Esophagus squamous epithelium (tissue), 5 donors: ENCODE data around the gene C22orf15. TPM values are rescaled to one million over a fixed set of nuclear protein-coding genes. Genes with fewer than 3 reads are reported as not detected.

Experiments used
- DNase-seq: peaks from one replicate; lab custom pipeline; 2025; lab: John Stamatoyannopoulos, UW
- H3K27ac ChIP-seq, 4 donors: fragments of 200-600 bp; sonication (generic); one replicate each; pipeline ENCODE4 v1.5.1; 2016 to 2019; ENCODE audit warnings: mild to moderate bottlenecking in 1 of 4
- H3K27me3 ChIP-seq, 4 donors: fragments of 200-600 bp; sonication (generic); 1 replicate in 3 of 4; 2 replicates in 1 of 4; pipeline versions ENCODE4 v1.5.1 to v1.6.0; 2017 to 2021; ENCODE audit warnings: antibody characterized with exemption in 1 of 4
- H3K36me3 ChIP-seq, 3 donors: fragments of 200-600 bp; sonication (generic); one replicate each; pipeline ENCODE4 v1.5.1; 2016 to 2019
- H3K4me1 ChIP-seq, 3 donors: fragments of 200-600 bp; sonication (generic); one replicate each; pipeline ENCODE4 v1.5.1; 2017 to 2019
- H3K4me3 ChIP-seq, 4 donors: fragments of 200-600 bp; sonication (generic); 1 replicate in 3 of 4; 2 replicates in 1 of 4; pipeline ENCODE4 v1.5.1; 2016 to 2019; ENCODE audit warnings: mild to moderate bottlenecking in 2 of 4, moderate library complexity in 1 of 4
- H3K9me3 ChIP-seq, 3 donors: fragments of 200-600 bp; sonication (generic); one replicate each; pipeline ENCODE4 v1.5.1; 2016 to 2019
- CTCF ChIP-seq, 6 experiments: fragments of 450-650 bp in 4 of 6; fragments of 200-600 bp in 2 of 6; sonication (generic) in 2 of 6; IDR thresholded peaks; one replicate each; pipeline ENCODE4 v1.5.1; 2016 to 2019; ENCODE audit warnings: antibody characterized with exemption in 6 of 6, mild to moderate bottlenecking in 4 of 6, moderate library complexity in 4 of 6
- POLR2A ChIP-seq, 4 donors: fragments of 450-650 bp; IDR thresholded peaks; one replicate each; pipeline ENCODE4 v1.6.1; 2017; ENCODE audit warnings: antibody characterized with exemption in 4 of 4, mild to moderate bottlenecking in 4 of 4, moderate library complexity in 3 of 4
- WGBS, 2 donors: methylation state at CpG; one replicate each; pipeline ENCODE4 v1.1.5; 2018; 5-methylcytosine and 5-hydroxymethylcytosine counted together
- intact Hi-C: fragments of 100-400 bp; cut with DNase I; formaldehyde crosslinking; loops from one replicate; pipeline ENCODE4 v1.15.0; 2022
- total RNA-seq, 4 donors: library from RNA; depleted of rRNA; stranded (reverse); fragments of >200 nt; gene quantifications; one replicate each; pipeline ENCODE4 v1.1.0, GENCODE V29; 2016
- donor health status: DM: yes; HTN: yes; CAD: no.

The C22orf15 gene
- total RNA-seq, 4 donors from 2014 or later: not detected

GRCh38 chr22:23754220-23754919 lies 8.4 kb upstream of the C22orf15 start, which contains the start of gene VPREB3:
Gene VPREB3, minus strand, starts transcription at chr22:23754425. Its CDS starts 62 bp downstream, at chr22:23754363.
- peaks cover 0 to 33% (median 7%) of the 10 kb centered on the region in 3 donors for H3K4me1 ChIP-seq
- intact Hi-C loops: no loop called here
- 88 to 89% methylated on average over 10 to 11 of the region's 14 CpGs for whole genome bisulfite sequencing, 2 donors

GRCh38 chr22:23754980-23755636 lies 7.7 kb upstream of the C22orf15 start:
- H3K27me3 ChIP-seq: no peaks in the 10 kb centered on the region
- H3K27ac ChIP-seq: no peak overlapping the region
- intact Hi-C loops: no loop called here
- DNase-seq: no peak
- 49 to 69% methylated on average over 6 of the region's 6 CpGs for WGBS, 2 donors
- no peaks in the 10 kb centered on the region for H3K36me3 ChIP-seq
- H3K4me3 ChIP-seq: no peak overlapping the region
- H3K9me3 ChIP-seq: no peaks in the 10 kb centered on the region
- H3K4me1 ChIP-seq: peaks cover 0 to 26% (median 3%) of the 10 kb centered on the region in 3 donors
- TF ChIP-seq CTCF (IDR thresholded peaks at IDR 0.05) (no peak), POLR2A (IDR thresholded peaks at IDR 0.05) (no peak)

More at GRCh38 chr22:23754220-23754919, 8.4 kb upstream of the C22orf15 start, which contains the start of gene VPREB3:
- no peaks in the 10 kb centered on the region for H3K9me3 ChIP-seq
- no peaks in the 10 kb centered on the region for H3K36me3 ChIP-seq
- no peaks in the 10 kb centered on the region for H3K27me3 ChIP-seq
- no peak for TF ChIP-seq POLR2A (IDR thresholded peaks at IDR 0.05)
- no peak for TF ChIP-seq CTCF (IDR thresholded peaks at IDR 0.05)
- H3K27ac ChIP-seq: no peak within 1 kb of the TSS
- DNase-seq: no peak
- no peak within 1 kb of the TSS for H3K4me3 ChIP-seq

GRCh38 chr22:23755711-23756110 lies 7.1 kb upstream of the C22orf15 start:
- Histone ChIP-seq H3K27me3 (no peaks in the 10 kb centered on the region), H3K4me1 (peaks cover 0 to 20% (median 0%) of the 10 kb centered on the region in 3 donors), H3K4me3 (no peak overlapping the region), H3K9me3 (no peaks in the 10 kb centered on the region), H3K36me3 (no peaks in the 10 kb centered on the region), H3K27ac (no peak overlapping the region)
- DNase-seq: no peak
- intact Hi-C loops: no loop called here
- WGBS, 2 donors: 77 to 83% methylated on average over 7 to 8 of the region's 8 CpGs
- TF ChIP-seq CTCF (IDR thresholded peaks at IDR 0.05) (no peak), POLR2A (IDR thresholded peaks at IDR 0.05) (no peak)

- Histone ChIP-seq H3K27ac (no peak overlapping the region), H3K27me3 (no peaks in the 10 kb centered on the region), H3K36me3 (no peaks in the 10 kb centered on the region), H3K9me3 (no peaks in the 10 kb centered on the region), H3K4me1 (peaks cover 0 to 13% (median 0%) of the 10 kb centered on the region in 3 donors), H3K4me3 (no peak overlapping the region)
- DNase-seq: no peak
- intact Hi-C loops: no loop called here
- 56 to 65% methylated on average over 4 of the region's 4 CpGs for WGBS, 2 donors
- no peak for TF ChIP-seq CTCF (IDR thresholded peaks at IDR 0.05)
- no peak for TF ChIP-seq POLR2A (IDR thresholded peaks at IDR 0.05)
Measured at GRCh38 chr22:23756891-23757290, 5.9 kb upstream of the C22orf15 start.

GRCh38 chr22:23759566-23759965 lies 3.2 kb upstream of the C22orf15 start:
- WGBS, 2 donors: 80 to 100% methylated on average over 1 to 2 of the region's 4 CpGs
- intact Hi-C loops: no loop called here

More at GRCh38 chr22:23759566-23759965, 3.2 kb upstream of the C22orf15 start:
- Histone ChIP-seq H3K27me3 (no peaks in the 10 kb centered on the region), H3K27ac (no peak overlapping the region), H3K36me3 (peaks cover 0 to 14% (median 0%) of the 10 kb centered on the region in 3 donors), H3K4me1 (peaks cover 0 to 31% (median 3%) of the 10 kb centered on the region in 3 donors), H3K9me3 (no peaks in the 10 kb centered on the region), H3K4me3 (no peak overlapping the region)
- DNase-seq: no peak
- TF ChIP-seq CTCF (IDR thresholded peaks at IDR 0.05) (no peak), POLR2A (IDR thresholded peaks at IDR 0.05) (no peak)
